ENCODE results near the gene LINC00237. TPM values are rescaled to one million over a fixed set of nuclear protein-coding genes. Genes with fewer than 3 reads are reported as not detected.

LINC00237 gene
- total and polyA plus RNA-seq, 2 experiments from 2014 or later: 0.31 to 2.0 TPM

- H3K79me2 ChIP-seq (replicated peaks; ENCODE audit: insufficient read depth): no peaks in the 10 kb centered on the region
- peaks cover 6% of the 10 kb centered on the region for H3K27me3 Mint-ChIP-seq (ENCODE audit: insufficient read depth, low read depth, poor library complexity)
- ATAC-seq (no peak), DNase-seq (ENCODE audit: low spot score) (no peak)
- H3K36me3 Mint-ChIP-seq (ENCODE audit: low read depth): no peaks in the 10 kb centered on the region
- H3K9me3 Mint-ChIP-seq: no peaks in the 10 kb centered on the region
- no peaks in the 10 kb centered on the region for H3K9me2 ChIP-seq (ENCODE audit: insufficient read depth)
- H4K20me1 ChIP-seq (replicated peaks; ENCODE audit: insufficient read depth): no peaks in the 10 kb centered on the region
- no peak overlapping the region for H3K4me3 Mint-ChIP-seq
- H3K27ac ChIP-seq (ENCODE audit: low read depth): no peak overlapping the region
- no peaks in the 10 kb centered on the region for H3K4me1 ChIP-seq (ENCODE audit: insufficient read depth)
- H3K27me3 ChIP-seq (ENCODE audit: insufficient read depth): no peaks in the 10 kb centered on the region
- H3F3A ChIP-seq (replicated peaks; ENCODE audit: low read depth): no peaks in the 10 kb centered on the region
- H3K27ac Mint-ChIP-seq: no peak overlapping the region
- H3K36me3 ChIP-seq (ENCODE audit: insufficient read depth): no peaks in the 10 kb centered on the region
- no peak overlapping the region for H2AFZ ChIP-seq
- no peak overlapping the region for H3K4me3 ChIP-seq
- no peak overlapping the region for H3K4me2 ChIP-seq
- TF ChIP-seq ZNF462 (CRISPR knock-in tag; IDR thresholded peaks at IDR 0.05): no peak
- no peak for TF ChIP-seq CREB1 (CRISPR knock-in tag; IDR thresholded peaks at IDR 0.05; ENCODE audit: low read depth)
- no peak for TF ChIP-seq STAT1 (IDR thresholded peaks at IDR 0.05; ENCODE audit: unreplicated experiment)
- TF ChIP-seq ZNF114 (CRISPR knock-in tag; IDR thresholded peaks at IDR 0.05): no peak
- no peak for TF ChIP-seq ETS1 (IDR thresholded peaks at IDR 0.05)
- TF ChIP-seq POLR2AphosphoS5 (IDR thresholded peaks at IDR 0.05; ENCODE audit: low read depth): no peak
- no peak for TF ChIP-seq CTCF (conservative IDR thresholded peaks at IDR 0.05; ENCODE audit: low read depth in 2 of 2)
- no peak for TF ChIP-seq REST (IDR thresholded peaks at IDR 0.05; ENCODE audit: unreplicated experiment)
- no peak for TF ChIP-seq JUNB (IDR thresholded peaks at IDR 0.05; ENCODE audit: unreplicated experiment)
- TF ChIP-seq ZNF331 (CRISPR knock-in tag; IDR thresholded peaks at IDR 0.05; ENCODE audit: low read depth): no peak
- TF ChIP-seq EZH2phosphoT487 (IDR thresholded peaks at IDR 0.05; ENCODE audit: unreplicated experiment): no peak
- no peak for TF ChIP-seq EZH2 (IDR thresholded peaks at IDR 0.05; ENCODE audit: low read depth, unreplicated experiment)
- 0 out of 3 replicates have a peak, but pooled peaks cover 3% of the 10 kb centered on the region for H3K4me1 Mint-ChIP-seq
These were observed 28.3 kb downstream of the LINC00237 start for GRCh38 chr20:21077809-21078345.

Data from GM23338 (cell line).